GM06990 (cell line): ENCODE measurements around the gene AADAT.

Source experiments
- DNase-seq: peaks from one replicate; pipeline ENCODE4 v3.0.0-alpha.2; 2011; ENCODE audit not compliant: insufficient read length; ENCODE audit errors: extremely low read depth
- H3K27me3 ChIP-seq: replicated peaks from 2 replicates; pipeline ENCODE4 v1.6.0; 2011; ENCODE audit warnings: low read length; ENCODE audit not compliant: control insufficient read depth, insufficient read depth
- H3K36me3 ChIP-seq: 2 replicates; pipeline ENCODE4 v1.5.1; 2011; ENCODE audit warnings: low read length; ENCODE audit not compliant: control insufficient read depth, insufficient read depth
- H3K4me3 ChIP-seq: replicated peaks from 2 replicates; pipeline ENCODE4 v1.5.1; 2011; ENCODE audit warnings: low read depth, mild to moderate bottlenecking, control low read depth, low read length
- TF ChIP-seq, protein P1 (sequence below): IDR thresholded peaks from 2 replicates; pipeline ENCODE4 v1.5.1; 2011; ENCODE audit warnings: low read length, control low read depth, mild to moderate bottlenecking, inconsistent platforms; ENCODE audit not compliant: insufficient read depth, poor library complexity, severe bottlenecking

AADAT gene

DNA sequence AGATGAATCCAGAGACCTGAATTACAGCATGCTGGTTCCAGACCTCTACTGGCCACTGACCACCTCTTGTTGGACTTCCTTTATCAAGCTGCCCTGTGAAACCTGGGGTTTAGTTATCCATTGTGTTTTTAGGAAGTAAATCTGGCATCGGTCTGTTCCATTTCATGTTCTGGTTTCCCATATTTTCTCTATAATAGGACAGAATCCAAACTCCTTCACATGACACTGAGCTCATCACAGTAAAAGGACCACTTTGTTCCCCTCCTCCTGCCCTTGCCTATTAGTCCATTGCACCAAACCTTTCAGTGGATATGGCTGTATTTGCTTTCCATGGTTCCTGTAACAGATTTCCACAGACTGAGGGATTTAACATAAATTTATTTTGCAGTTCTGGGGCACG lies 67.5 kb downstream of the AADAT start:
- DNase-seq: no peak
- Histone ChIP-seq H3K36me3 (no peaks in the 10 kb centered on the region), H3K4me3 (no peak overlapping the region), H3K27me3 (no peaks in the 10 kb centered on the region; the same call in 1 of the 2 replicates)
- TF ChIP-seq, protein P1, sequence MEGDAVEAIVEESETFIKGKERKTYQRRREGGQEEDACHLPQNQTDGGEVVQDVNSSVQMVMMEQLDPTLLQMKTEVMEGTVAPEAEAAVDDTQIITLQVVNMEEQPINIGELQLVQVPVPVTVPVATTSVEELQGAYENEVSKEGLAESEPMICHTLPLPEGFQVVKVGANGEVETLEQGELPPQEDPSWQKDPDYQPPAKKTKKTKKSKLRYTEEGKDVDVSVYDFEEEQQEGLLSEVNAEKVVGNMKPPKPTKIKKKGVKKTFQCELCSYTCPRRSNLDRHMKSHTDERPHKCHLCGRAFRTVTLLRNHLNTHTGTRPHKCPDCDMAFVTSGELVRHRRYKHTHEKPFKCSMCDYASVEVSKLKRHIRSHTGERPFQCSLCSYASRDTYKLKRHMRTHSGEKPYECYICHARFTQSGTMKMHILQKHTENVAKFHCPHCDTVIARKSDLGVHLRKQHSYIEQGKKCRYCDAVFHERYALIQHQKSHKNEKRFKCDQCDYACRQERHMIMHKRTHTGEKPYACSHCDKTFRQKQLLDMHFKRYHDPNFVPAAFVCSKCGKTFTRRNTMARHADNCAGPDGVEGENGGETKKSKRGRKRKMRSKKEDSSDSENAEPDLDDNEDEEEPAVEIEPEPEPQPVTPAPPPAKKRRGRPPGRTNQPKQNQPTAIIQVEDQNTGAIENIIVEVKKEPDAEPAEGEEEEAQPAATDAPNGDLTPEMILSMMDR: no peak

DNA sequence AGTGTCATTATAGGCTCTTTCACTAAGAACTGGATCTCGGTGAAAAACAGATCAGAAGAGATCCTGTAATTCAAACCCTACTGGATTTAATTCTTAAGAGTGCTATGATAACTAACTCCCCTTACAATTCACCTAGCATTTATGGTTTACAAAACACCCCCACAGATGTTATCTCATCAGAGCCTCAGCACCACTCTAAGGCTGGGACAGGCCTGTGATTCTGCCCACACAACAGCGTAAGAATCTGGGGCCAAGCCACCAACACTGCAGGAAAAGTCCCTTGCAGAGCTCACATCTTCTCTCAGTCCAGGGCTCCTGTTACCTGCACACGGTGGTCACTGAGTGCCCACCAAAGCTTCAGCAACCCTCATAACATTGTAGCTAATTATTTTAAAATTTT lies 72.5 kb downstream of the AADAT start:
- TF ChIP-seq, protein P1: no peak
- H3K36me3 ChIP-seq: no peaks in the 10 kb centered on the region

GRCh38 chr4:170015285-170015684 lies 74.5 kb downstream of the AADAT start:
- TF ChIP-seq, protein P1: no peak
- no peak for DNase-seq
- H3K27me3 ChIP-seq: no peaks in the 10 kb centered on the region; the same call in 1 of the 2 replicates

More for the DNA sequence above, 72.5 kb downstream of the AADAT start:
- no peak overlapping the region for H3K4me3 ChIP-seq
- no peak for DNase-seq
- no peaks in the 10 kb centered on the region; the same call in 1 of the 2 replicates for H3K27me3 ChIP-seq

GRCh38 chr4:170014359-170015011 lies 75.3 kb downstream of the AADAT start:
- Histone ChIP-seq H3K27me3 (no peaks in the 10 kb centered on the region), H3K4me3 (no peak overlapping the region), H3K36me3 (no peaks in the 10 kb centered on the region)
- TF ChIP-seq, protein P1: no peak
- no peak for DNase-seq

More at GRCh38 chr4:170015285-170015684, 74.5 kb downstream of the AADAT start:
- Histone ChIP-seq H3K36me3 (no peaks in the 10 kb centered on the region), H3K4me3 (no peak overlapping the region)

DNA sequence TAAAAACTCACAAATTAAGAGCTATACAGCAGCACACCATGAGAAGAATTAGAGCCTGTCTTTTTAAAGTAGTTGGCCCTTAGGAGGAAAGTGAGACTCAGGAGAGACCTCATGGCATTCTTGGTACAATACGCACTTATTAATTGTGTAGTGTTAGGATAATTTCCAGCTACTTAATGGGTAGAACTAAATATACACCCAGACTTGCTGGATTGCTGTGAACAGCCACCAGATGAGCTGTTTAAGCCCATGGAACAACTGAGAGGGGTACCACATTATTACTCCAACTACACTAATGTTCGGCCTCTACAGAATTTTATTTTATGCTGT lies 77.2 kb downstream of the AADAT start:
- H3K27me3 ChIP-seq: no peaks in the 10 kb centered on the region
- H3K36me3 ChIP-seq: no peaks in the 10 kb centered on the region
- TF ChIP-seq, protein P1: no peak
- no peak overlapping the region for H3K4me3 ChIP-seq
- no peak for DNase-seq
